ENCODE measurements around the gene STMN3. TPM values are rescaled to one million over a fixed set of nuclear protein-coding genes. Genes with fewer than 3 reads are reported as not detected.

The STMN3 gene
- total and polyA plus RNA-seq, 11 donors, result 2.9 to 15.6 (median 5.2) TPM

GRCh38 chr20:63595416-63596127 is 57.7 kb downstream of the STMN3 start:
- TF ChIP-seq, protein P1, sequence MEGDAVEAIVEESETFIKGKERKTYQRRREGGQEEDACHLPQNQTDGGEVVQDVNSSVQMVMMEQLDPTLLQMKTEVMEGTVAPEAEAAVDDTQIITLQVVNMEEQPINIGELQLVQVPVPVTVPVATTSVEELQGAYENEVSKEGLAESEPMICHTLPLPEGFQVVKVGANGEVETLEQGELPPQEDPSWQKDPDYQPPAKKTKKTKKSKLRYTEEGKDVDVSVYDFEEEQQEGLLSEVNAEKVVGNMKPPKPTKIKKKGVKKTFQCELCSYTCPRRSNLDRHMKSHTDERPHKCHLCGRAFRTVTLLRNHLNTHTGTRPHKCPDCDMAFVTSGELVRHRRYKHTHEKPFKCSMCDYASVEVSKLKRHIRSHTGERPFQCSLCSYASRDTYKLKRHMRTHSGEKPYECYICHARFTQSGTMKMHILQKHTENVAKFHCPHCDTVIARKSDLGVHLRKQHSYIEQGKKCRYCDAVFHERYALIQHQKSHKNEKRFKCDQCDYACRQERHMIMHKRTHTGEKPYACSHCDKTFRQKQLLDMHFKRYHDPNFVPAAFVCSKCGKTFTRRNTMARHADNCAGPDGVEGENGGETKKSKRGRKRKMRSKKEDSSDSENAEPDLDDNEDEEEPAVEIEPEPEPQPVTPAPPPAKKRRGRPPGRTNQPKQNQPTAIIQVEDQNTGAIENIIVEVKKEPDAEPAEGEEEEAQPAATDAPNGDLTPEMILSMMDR (IDR thresholded peaks at IDR 0.05), result no peak
- no peak for TF ChIP-seq POLR2A (IDR thresholded peaks at IDR 0.05)
- Histone ChIP-seq H3K36me3 (peaks cover 0 to 89% (median 77%) of the 10 kb centered on the region in 9 donors), H3K4me3 (no peak overlapping the region), H3K27me3 (no peaks in the 10 kb centered on the region), H3K27ac (no peak overlapping the region), H3K4me1 (peaks cover 0 to 4% (median 0%) of the 10 kb centered on the region in 12 donors), H3K9me3 (no peaks in the 10 kb centered on the region)
- WGBS, 4 donors, result 92 to 96% (median 94%) methylated on average over 14 to 30 of the region's 30 CpGs
- ATAC-seq, result no peak
- intact Hi-C loops (cut with DNase I), result no loop called here
- peak in 2 of 5 donors; percentile 15 to 50 for DNase-seq

DNA sequence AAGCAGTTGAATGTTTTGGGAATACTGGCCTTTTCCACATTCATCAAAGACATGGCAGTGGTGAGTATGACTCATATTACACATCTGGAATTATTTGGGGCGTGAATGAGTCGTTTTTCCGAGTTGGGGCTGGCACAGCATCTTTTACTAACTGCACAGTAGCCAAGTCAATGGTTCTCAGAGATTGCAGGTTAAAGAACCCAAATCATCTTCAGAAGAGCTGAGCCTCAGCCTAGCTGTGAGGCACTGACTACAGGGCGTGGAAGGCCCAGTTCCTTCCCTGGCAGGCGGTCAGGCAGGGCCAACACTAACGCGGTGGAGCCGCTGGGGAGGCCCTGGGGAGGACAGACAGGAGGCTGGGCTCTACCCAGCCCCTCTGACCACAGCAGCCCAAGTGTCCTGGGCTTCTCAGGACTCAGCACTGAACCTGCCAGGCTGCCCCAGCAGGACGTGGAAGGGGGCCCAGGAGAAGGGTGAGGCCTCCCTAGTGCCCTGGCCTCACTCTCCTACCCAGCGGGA is 59.1 kb downstream of the STMN3 start:
- peaks cover 0 to 92% (median 78%) of the 10 kb centered on the region in 9 donors for H3K36me3 ChIP-seq
- H3K27me3 ChIP-seq, result no peaks in the 10 kb centered on the region
- 57 to 94% (median 83%) methylated on average over 8 to 10 of the region's 10 CpGs for WGBS, 4 donors
- TF ChIP-seq, protein P1 (IDR thresholded peaks at IDR 0.05), result no peak
- no peak for TF ChIP-seq POLR2A (IDR thresholded peaks at IDR 0.05)
- peak in 2 of 4 donors; percentile 34 to 61 for ATAC-seq
- no peaks in the 10 kb centered on the region for H3K9me3 ChIP-seq
- no peak overlapping the region for H3K4me3 ChIP-seq
- H3K27ac ChIP-seq, result peak overlapping the region in 3 of 12 donors; percentile 17 to 37 (median 29)
- DNase-seq, result peak in 2 of 5 donors; percentile 29 to 30
- intact Hi-C loops (cut with DNase I), result no loop called here
- H3K4me1 ChIP-seq, result peaks cover 0 to 4% (median 0%) of the 10 kb centered on the region in 12 donors

DNA sequence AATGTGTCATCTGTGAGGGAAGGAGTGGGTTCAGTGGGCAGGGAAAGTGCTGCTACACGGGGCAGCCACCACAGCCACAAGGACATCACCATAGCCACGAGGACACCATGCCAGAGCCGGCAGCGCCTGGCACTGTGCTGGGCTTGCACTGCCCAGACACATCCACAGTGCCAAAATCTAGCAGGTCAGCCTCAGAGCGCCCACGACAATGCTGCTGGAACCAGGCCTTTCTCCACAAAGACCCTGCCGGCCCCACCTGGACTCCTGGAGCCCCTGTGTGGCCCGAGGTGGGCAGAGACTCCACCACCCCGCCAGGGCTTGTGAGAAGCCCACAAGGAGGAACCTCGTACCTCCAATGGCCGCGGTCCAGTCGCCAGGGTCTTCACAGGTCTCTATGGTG is 60.6 kb downstream of the STMN3 start:
- 84 to 94% (median 93%) methylated on average over 7 to 13 of the region's 13 CpGs for WGBS, 4 donors
- intact Hi-C loops (cut with DNase I), result no loop called here
- Histone ChIP-seq H3K4me1 (peaks cover 0 to 4% (median 0%) of the 10 kb centered on the region in 12 donors), H3K9me3 (no peaks in the 10 kb centered on the region), H3K27me3 (no peaks in the 10 kb centered on the region), H3K27ac (no peak overlapping the region), H3K4me3 (no peak overlapping the region), H3K36me3 (peaks cover 0 to 94% (median 74%) of the 10 kb centered on the region in 9 donors)
- ATAC-seq, result no peak
- TF ChIP-seq, protein P1 (IDR thresholded peaks at IDR 0.05), result no peak
- TF ChIP-seq POLR2A (IDR thresholded peaks at IDR 0.05), result no peak
- DNase-seq, result peak in 2 of 5 donors; percentile 16 to 40

DNA sequence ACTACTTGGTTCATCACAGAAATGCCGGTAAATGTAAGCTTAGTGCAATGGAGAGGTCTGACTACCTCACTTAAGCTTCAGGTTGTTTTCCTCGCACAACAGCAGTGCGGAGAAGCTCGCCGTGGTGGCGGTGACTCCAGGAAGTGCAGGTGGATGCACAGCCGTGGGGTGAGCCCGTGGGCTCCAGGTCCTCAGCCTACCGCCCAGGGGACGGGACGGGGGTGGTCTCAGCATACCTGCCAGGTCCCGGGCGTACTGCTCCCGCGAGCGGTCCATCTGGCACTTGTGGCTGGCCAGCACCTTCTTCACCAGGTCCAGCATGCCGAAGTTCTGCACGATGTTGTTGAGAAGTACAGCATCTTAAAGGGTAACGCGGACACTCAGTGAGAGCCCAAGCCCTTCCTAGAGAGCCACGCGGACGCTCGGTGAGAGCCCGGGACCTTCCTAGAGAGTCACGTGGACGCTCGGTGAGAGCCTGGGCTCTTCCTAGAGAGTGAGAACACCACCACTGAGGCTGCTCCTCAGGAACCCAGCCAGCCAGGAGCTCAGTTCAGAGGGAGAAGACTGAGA is 61.4 kb downstream of the STMN3 start:
- TF ChIP-seq POLR2A (IDR thresholded peaks at IDR 0.05), result no peak
- TF ChIP-seq, protein P1 (IDR thresholded peaks at IDR 0.05), result no peak
- H3K36me3 ChIP-seq, result peaks cover 0 to 86% (median 67%) of the 10 kb centered on the region in 9 donors
- intact Hi-C loops (cut with DNase I), result no loop called here
- DNase-seq (peak in 2 of 5 donors; percentile 14 to 51), ATAC-seq (no peak)
- no peak overlapping the region for H3K4me3 ChIP-seq
- no peaks in the 10 kb centered on the region for H3K27me3 ChIP-seq
- WGBS, 4 donors, result 93 to 97% (median 95%) methylated on average over 20 to 28 of the region's 28 CpGs
- H3K4me1 ChIP-seq, result peaks cover 0 to 4% (median 0%) of the 10 kb centered on the region in 12 donors
- H3K27ac ChIP-seq, result no peak overlapping the region
- no peaks in the 10 kb centered on the region for H3K9me3 ChIP-seq
